GM23248 (cell line): ENCODE results near the gene TMC1.

ENCODE experiments used
- EZH2 ChIP-seq: fragments of 200-600 bp; sonication (generic); IDR thresholded peaks from 2 replicates; pipeline ENCODE4 v1.6.1; 2018; ENCODE audit warnings: antibody characterized with exemption, mild to moderate bottlenecking; ENCODE audit not compliant: insufficient read depth, poor library complexity, severe bottlenecking
- EZH2phosphoT487 ChIP-seq: fragments of 200-600 bp; sonication (generic); IDR thresholded peaks from 2 replicates; pipeline ENCODE4 v1.6.1; 2018; ENCODE audit warnings: antibody characterized with exemption, moderate library complexity, mild to moderate bottlenecking, low read depth; ENCODE audit not compliant: insufficient read depth

DNA sequence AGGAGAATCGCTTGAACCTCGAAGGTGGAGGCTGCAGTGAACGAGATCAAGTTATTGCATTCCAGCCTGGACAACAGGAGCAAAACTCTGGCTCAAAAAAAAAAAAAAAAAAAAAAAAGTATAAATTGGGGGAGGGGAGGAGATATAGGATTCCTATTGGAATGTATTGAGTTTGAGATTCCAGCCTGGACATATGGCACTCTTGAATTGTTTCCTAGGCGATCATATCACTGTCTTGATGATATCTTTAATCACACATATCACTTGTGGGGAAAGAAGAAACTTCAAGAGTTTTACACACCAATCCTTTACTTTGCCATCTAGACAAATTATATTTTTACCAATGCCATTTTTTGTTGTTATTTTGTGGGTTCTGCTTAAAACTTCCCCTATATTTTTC lies 42.4 kb downstream of the TMC1 start:
- TF ChIP-seq EZH2 = no peak
- TF ChIP-seq EZH2phosphoT487 = no peak
